GM21786 (cell line): Measurements from ENCODE around the gene TNK1.
A peak's percentile ranks its signal among the peaks of the same experiment; 100 is the strongest.
"Not testable (repeated sequence)": the region's sequence is repeated elsewhere in the genome, so short reads cannot be mapped to it uniquely, and the experiment has no call there.

ENCODE experiments used
- ATAC-seq: cut with Tn5 transposase; IDR thresholded peaks from one replicate; pipeline ENCODE4 v1.9.1; 2021; ENCODE audit not compliant: unreplicated experiment

TNK1 gene

DNA sequence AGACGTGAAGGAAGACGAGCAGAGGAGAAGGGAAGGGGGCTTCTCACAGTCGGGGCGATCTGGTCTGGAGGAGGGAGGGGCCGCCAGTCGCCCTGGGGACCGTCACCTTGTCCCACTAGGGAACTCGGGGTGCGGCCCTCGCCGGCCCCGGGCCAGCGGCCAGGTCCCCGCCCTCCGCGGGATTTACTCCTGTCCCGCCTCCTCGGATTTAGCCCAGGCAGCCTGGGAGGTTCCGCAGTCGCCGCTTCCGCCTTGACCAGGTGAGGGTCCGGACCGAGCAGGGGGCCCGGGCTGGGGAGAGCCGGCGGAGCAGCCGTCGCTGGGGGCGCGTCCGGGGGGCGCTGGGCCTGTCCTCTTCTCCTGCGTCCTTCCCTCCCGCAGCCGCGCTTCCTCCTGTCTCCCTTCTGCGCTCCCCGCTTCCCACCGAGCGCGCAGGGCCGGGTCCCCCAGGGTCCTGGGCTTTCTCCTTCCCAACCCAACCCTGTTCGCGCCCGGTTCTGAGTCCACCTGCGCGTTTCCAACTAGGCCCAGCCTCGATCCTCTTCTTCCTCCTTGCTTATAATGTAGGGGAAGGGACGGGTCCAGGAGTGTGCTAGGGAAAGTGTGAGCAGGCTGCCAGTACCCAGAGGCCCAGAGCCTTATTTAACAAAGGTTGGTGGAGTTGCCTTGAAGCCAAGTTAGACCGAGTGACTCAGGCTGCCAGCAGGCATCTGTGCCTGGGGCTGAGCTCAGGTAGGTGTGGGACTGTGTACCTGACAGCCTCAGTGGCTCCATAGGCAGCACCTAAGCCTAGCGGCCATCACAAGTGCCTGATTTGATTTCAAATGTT lies at the start of gene TNK1:
TNK1 (plus strand) TSS at position 235 of the 829 bp plus-strand sequence. CDS start 1,838 bp downstream, outside the sequence.
- ATAC-seq: no peak

DNA sequence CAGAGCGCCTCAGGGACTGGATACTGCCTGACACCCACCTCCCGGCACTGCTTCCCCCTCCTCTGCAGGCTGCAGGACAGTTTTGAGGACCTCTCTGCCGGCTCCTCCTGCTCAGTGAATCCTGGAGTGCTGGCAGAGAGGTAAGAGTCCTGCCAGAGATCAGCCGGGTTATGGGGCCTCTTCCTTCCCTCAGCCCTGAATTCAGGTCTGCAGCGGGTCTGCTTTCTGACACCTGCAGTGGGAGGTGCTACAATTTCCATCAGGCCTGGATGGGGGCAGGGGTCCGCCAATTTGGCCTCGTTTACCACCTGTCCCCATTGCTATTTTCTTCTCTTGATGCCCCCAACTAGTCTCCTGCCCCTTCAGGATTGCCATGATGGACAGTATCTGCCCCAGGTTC lies 48.8 kb upstream of the TNK1 start:
- ATAC-seq: no peak

DNA sequence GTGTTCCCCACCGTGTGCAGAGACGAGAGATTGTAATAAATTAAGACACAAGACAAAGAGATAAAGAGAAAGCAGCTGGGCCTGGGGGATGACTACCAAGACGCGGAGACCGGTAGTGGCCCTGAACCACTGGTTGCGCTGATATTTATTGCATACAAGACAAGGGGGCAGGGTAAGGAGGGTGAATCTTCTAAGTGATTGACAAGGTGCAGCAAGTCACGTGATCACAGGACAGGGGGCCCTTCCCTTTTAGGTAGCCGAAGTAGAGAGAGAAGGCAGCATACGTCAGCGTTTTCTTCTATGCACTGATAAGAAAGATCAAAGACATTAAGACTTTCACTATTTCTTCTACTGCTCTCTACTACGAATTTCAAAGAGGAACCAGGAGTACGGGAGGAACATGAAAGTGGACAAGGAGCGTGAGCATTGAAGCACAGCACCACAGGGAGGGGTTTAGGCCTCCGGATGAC lies 48.3 kb upstream of the TNK1 start:
- ATAC-seq: not testable (repeated sequence)

DNA sequence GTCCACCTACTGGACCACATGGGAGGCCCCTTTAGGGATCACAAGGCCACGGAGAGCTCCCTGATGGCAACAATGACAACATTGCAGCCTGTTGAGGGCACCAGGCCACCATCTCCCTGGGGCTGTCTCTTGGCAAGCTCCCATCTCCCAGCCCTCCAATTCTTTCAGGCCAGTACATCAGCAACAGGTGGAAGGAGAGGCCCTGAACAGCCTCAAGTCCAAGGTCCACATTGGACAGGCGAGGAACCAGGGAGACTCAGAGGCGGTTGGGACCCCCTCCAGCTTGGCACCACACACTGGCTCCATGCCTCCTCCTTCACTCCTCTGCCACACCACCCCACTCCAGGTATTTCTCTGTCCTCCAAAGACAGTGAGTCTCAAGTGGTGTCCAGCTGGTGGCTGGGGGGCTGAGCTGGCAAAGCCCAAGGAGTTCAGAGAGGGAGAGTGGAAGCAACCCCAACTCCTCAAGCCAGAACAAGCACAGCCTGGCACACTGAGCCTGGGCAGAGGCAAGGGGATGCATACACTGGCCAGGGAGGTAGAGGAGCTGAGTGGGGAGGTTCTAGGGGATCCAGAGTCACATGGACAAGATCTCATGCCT lies 45.9 kb upstream of the TNK1 start:
- no peak for ATAC-seq

DNA sequence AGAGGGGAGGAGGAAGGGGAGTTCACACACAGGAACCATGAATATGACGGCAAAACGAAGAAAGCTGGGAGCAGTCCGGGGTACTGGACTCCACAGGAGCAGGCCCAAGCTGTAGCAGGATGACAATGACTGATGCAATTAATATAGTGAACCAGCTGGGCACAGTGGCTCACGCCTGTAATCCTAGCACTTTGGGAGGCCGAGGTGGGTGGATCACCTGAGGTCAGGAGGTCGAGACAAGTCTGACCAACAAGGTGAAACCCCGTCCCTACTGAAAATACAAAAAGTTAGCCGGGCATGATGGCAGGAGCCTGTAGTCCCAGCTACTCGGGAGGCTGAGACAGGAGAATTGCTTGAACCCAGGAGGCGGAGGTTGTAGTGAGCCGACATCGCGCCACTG lies 45.1 kb upstream of the TNK1 start:
- ATAC-seq: not testable (repeated sequence)

DNA sequence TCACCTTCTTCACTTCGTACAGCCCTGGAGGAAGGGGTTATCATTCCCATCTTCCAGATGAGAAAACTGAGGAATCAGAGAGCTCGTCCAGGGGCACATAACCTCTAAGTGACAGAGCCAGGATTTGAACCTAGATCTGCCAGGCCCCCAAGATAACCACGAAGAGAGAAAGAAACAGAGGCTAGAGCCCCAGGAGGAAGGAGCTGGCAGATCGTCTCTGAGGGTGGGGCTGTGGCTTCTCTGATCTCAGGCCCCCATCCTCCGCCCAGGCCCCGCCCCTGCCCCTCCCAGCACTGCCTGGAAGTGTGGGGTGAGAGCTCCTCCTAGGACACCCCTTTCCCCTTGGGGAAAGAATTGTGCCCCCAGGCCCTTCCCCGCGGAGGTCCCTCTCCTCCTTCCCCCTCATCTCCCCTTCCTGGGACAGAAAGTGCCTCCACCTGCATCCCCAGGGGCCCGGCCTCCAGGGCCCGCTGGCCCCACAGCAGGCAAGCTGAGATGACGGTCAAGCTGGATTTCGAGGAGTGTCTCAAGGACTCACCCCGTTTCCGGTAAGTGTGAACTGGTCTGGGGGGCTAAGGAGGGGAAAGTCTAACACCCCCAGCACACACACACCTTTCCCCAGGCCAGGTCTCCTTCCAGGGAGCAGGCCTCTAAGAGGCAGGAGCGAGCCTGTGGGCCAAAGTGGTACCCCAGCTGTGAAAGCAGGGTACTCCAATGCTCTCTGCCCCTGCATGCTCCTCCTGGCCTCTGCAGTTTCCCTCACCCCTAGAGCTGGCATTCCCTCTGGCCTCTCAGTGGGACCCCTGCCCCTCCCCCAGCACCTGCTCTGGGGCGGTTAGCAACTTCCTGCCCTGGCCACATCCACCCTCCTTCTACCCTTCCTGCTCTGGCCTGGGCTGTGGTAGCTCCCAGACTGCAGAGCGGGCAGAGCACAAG lies 44.4 kb upstream of the TNK1 start, which contains the start of gene ACAP1:
ACAP1 (plus strand) TSS at position 290 of the 936 bp plus-strand sequence; CDS start at position 496, 206 bp downstream.
- ATAC-seq: peak; percentile 69

DNA sequence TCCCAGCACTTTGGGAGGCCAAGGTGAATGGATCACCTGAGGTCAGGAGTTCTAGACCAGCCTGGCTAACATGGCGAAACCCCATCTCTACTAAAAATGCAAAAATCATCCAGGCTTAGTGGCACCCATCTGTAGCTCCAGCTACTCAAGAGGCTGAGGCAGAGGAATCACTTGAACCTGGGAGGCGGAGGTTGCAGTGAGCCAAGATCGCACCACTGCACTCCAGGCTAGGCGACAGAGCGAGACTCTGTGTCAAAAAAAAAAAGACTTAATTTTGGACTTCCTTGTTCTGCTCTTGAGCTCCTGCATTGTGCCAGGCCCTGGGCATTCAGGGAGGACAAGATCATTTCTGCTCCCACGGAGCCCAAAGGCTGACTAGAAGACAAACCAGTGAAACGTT lies 43.3 kb upstream of the TNK1 start:
- not testable (repeated sequence) for ATAC-seq

DNA sequence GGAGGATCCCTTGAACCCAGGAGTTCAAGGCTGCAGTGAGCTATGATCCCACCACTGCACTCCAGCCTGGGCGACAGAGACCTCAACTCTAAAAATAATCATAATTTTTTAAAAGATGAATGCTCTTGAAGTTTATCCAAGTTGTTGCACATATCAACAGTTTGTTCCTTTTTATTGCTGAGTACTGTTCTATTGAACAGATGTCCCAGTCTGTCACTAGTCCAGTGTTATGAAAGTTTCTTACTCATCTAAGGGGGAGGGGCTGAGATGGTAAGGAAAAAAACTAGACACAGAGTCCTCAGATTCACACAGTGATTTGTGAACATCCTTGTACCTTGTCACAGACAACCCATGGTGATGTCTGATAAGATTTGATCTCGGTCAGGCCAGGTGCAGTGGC lies 40.7 kb upstream of the TNK1 start:
- no peak for ATAC-seq

DNA sequence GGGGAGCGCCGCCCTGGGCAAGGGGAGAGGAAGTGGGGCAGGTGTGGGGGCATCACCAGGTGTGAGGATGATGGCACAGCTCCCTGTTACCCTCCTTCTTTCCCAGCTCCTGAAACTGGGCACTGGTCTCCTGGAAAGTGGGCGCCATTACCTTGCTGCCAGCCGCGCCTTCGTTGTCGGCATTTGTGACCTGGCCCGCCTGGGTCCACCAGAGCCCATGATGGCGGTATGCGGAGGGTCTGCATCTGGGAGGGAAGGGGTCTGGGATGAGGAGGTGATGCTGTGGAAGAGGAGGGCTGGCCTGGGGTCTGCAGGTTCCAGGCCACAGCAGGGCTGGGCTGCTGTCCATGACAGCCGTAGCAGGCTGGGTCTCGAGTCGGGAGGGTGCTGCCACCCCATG lies 39.0 kb upstream of the TNK1 start:
- no peak for ATAC-seq

DNA sequence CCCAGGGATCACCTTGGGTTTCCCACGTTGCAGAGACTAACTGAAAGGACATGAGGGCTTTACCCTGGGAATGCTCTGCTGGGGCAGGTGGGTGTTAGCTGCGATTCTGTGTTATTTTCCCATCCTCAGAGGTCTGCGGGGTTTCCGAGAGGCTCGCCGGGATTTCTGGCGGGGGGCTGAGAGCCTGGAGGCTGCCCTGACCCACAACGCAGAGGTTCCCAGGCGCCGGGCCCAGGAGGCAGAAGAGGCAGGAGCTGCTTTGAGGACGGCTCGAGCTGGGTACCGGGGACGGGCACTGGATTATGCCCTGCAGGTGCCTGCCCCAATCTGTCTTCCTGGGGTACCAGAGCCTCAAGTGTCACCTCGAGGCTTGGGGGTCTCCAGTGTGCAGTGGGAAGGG lies 37.6 kb upstream of the TNK1 start:
- no peak for ATAC-seq

DNA sequence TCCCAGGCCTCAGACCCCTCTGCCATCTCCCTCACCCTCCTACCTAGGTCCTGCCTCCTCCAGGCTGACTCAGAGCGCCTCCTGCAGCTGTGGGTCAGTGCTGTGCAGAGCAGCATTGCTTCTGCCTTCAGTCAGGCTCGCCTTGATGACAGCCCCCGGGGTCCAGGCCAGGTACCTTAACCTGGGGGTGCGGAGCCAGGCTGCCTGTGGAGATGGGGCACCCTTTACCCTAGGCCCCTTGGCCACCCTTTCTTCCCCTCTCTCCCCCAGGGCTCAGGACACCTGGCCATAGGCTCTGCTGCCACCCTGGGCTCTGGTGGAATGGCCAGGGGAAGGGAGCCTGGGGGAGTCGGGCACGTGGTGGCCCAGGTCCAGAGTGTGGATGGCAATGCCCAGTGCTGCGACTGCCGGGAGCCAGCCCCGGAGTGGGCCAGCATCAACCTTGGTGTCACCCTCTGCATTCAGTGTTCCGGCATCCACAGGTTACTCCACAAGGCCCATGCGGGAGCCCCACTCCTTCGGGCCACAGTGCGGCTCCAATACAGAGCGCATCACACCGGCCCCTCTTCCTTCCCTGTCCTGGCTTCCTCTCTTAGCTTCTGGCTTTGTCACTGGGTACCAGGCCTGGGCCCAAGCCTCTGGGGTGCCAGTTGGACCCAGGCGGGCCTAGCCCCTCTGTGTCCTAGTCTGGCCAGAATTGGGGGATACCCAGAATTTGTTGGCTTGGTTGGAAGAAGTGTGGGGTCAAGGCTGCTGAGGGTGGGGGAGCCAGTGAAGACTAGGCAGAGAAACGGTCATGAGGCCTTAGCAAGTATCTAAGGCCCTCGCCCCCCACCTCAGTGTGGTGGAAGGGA lies 33.9 kb upstream of the TNK1 start:
- ATAC-seq: no peak

DNA sequence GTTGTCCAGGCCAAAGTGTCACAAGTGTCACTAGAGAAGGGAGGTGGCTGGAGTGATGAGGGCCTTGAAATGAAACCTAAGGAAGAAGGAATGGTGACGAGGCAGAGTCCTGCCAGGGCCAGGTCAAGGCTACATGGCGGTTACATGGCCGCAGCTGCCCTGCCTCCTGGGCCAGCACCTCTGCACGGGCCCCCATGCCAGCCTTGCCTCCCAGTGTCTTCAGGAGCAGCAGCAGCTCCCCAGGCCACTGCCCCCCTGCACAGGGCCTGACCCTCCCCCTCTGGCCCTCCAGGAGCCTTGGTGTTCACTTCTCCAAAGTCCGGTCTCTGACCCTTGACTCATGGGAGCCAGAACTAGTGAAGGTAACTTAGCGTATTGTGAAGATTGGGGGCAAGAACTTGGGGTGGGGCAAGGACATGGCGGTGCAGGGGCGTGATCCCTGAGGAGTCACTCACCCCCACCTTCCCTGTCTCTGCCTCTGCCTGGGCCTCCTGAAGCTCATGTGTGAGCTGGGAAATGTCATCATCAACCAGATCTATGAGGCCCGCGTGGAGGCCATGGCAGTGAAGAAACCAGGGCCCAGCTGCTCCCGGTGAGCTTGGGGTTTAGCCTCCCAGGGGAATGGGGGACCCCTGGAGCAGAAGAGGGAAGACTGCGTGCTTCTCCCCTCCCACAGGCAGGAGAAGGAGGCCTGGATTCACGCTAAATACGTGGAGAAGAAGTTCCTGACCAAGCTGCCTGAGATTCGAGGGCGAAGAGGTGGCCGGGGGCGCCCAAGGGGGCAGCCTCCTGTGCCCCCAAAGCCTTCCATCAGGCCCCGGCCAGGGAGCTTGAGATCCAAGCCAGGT lies 33.0 kb upstream of the TNK1 start:
- no peak for ATAC-seq

DNA sequence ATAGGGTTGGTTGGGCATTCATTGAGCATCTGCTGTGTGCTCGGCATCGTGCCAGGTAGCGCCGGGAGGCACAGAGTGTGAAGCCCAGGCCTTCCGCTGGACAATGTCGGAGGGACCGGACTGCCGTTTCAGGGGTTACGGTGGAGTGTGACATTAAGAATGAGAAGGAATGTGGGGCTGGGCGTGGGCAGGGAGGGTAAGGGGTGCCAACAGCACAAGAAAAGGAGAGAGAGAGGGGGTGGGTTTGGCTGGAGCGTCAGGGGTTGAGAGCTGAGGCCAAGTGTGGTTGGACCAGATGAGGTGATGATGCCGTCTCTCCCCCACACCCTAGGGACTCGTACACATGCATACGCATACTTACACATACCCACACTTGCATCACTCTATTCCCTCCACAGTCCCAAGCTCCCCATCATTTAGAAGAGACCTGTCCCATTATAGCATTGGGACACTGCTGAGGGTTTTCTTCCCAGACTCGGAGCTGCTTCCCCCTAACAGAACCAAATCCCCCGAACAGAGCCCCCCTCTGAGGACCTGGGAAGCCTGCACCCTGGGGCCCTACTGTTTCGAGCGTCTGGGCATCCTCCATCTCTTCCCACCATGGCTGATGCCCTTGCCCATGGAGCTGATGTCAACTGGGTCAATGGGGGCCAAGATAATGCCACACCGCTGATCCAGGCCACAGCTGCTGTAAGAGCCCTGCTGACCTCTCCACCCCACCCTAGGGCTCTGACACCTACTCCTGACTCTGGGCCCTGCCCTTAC lies 32.2 kb upstream of the TNK1 start:
- no peak for ATAC-seq

DNA sequence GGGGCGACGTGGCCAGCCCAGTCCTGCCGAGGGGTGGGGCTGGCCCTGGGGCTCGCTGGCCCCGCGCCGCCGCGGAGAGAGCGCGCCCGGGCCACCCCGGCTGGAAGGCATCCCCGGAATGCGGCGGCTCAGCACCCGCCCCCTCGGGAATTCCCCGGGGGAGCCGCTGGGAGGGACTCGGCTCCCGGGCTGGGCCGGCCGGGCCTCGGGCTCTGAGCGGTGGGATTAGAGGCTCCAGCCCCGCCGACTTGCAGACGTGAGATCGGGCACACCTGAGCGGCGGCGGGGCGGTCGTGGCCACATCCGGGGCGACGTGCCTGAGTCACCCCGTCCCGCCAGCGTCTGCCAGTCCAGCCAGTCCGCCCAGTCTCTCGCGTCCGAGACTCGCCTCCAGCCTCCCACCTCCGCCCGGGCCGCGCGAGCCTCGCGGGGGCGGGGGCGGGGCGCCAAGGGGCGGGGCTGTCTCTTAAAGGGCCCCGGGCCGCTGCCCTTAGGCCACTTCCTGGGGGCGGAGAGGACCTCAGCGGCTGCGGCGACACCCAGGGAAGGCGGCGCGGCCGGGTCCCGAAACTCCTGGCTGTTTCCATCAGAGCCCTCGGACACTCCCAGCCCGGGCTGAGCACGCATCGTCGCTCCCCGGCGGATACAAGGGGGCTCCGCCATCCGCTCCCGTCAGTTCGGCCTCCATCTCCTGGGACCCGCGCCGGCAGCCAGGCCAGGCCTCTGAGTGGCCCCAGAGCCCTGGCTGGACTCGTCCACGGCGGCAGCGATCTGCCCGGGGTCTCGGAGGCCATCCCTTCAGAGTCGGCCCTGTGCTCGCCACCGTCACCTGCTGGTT lies 29.0 kb upstream of the TNK1 start, which contains the start of gene KCTD11:
KCTD11 (plus strand) TSS at position 498 of the 838 bp plus-strand sequence.
- peak; percentile 61 for ATAC-seq

DNA sequence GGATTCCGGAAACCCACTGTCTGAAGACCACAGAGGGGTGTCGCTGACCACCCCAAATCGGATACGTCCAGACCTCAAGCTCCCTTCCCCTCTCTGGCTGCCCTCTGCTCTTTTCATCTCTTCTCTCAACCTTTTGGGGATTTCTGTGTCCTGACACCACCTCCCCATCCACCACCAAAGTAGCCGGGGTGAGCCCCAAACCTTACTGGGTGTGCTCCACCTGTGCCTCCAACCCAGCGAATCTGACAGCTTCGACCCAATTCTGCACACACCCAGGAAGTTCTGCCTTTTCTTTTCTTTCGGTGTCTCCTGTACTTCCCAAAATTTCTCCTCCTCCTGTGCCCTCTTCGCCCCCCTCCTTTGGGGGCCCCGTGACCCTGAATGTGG lies 28.4 kb upstream of the TNK1 start:
- no peak for ATAC-seq

DNA sequence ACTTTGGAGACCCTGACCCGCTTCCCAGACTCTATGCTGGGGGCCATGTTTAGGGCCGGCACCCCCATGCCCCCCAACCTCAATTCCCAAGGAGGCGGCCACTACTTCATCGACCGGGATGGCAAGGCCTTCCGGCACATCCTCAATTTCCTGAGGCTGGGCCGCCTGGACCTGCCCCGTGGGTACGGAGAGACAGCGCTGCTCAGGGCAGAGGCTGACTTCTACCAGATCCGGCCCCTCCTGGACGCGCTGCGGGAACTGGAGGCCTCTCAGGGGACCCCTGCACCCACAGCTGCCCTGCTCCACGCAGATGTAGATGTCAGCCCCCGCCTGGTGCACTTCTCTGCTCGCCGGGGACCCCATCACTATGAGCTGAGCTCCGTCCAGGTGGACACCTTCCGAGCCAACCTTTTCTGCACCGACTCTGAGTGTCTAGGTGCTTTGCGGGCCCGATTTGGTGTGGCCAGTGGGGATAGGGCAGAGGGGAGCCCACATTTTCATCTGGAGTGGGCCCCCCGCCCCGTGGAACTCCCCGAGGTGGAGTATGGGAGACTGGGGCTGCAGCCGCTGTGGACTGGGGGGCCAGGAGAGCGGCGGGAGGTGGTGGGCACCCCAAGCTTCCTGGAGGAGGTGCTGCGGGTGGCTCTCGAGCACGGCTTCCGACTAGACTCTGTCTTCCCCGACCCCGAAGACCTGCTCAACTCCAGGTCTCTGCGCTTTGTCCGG lies 27.8 kb upstream of the TNK1 start:
- ATAC-seq: no peak

DNA sequence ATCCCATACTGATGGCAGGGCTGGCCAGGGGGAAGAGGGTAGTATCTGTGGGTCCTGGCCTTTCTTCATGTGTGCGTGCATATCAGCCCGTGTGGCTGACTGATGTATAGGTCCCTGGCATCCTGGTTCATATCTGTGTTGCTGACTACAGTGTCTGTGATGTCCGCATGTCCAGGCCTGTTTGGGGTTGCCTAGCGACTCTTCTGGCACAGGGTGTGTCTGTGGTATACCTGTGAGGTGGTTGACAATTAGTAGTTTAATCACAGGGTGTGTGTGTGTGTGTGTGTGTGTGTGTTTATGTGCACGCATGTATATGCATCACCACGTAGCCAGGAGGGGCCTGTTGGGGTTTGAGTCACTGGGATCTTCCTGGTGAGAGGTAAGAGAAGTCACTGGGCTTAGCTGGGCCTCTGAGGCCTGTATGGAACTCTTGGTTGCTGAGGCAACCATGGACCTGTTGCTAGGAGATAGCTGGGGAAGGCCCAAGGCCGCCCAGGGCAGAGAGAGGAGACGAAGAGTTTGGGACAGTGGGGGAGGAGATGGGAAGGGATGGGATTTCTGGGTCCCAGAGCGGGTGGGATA lies 26.5 kb upstream of the TNK1 start:
- no peak for ATAC-seq
